HG03520 (cell line): ENCODE results near the gene MAPKAPK3.

ENCODE experiments used
- ATAC-seq: cut with Tn5 transposase; IDR thresholded peaks from one replicate; pipeline ENCODE4 v1.9.1; 2021; ENCODE audit warnings: mild to moderate bottlenecking, moderate library complexity; ENCODE audit not compliant: unreplicated experiment

The MAPKAPK3 gene

GRCh38 chr3:50617096-50617791, at the start of gene MAPKAPK3:
Gene MAPKAPK3 (plus strand): TSS chr3:50617151. CDS start chr3:50617566, 415 bp downstream.
- ATAC-seq: peak; percentile 7

- peak; percentile 72 for ATAC-seq
Observed at GRCh38 chr3:50567386-50568167, 49.4 kb upstream of the MAPKAPK3 start, which contains the start of gene C3orf18. Gene C3orf18 (minus strand): TSS chr3:50567747. CDS start chr3:50565699, 2,048 bp downstream.

- ATAC-seq: peak; percentile 59
Observed at GRCh38 chr3:50568947-50569749, 47.8 kb upstream of the MAPKAPK3 start, which contains the start of gene HEMK1. Gene HEMK1 (plus strand): TSS chr3:50569522. CDS start chr3:50571105, 1,583 bp downstream.

- ATAC-seq: no peak
Observed at GRCh38 chr3:50570508-50571279, 46.3 kb upstream of the MAPKAPK3 start.

GRCh38 chr3:50571486-50571885, 45.5 kb upstream of the MAPKAPK3 start:
- ATAC-seq: no peak

- ATAC-seq: no peak
Observed at GRCh38 chr3:50572158-50572557, 44.8 kb upstream of the MAPKAPK3 start.

- ATAC-seq: no peak
Observed at GRCh38 chr3:50572801-50573371, 44.1 kb upstream of the MAPKAPK3 start.

GRCh38 chr3:50573566-50574443, 43.1 kb upstream of the MAPKAPK3 start:
- ATAC-seq: no peak

- no peak for ATAC-seq
Observed at GRCh38 chr3:50574444-50574831, 42.5 kb upstream of the MAPKAPK3 start.

- no peak for ATAC-seq
Observed at GRCh38 chr3:50575372-50575771, 41.6 kb upstream of the MAPKAPK3 start.

- ATAC-seq: no peak
Observed at GRCh38 chr3:50577348-50577747, 39.6 kb upstream of the MAPKAPK3 start.

- ATAC-seq: no peak
Observed at GRCh38 chr3:50580683-50581458, 36.1 kb upstream of the MAPKAPK3 start.

- no peak for ATAC-seq
Observed at GRCh38 chr3:50581459-50581842, 35.5 kb upstream of the MAPKAPK3 start.

- no peak for ATAC-seq
Observed at GRCh38 chr3:50582083-50582482, 34.9 kb upstream of the MAPKAPK3 start.

GRCh38 chr3:50583897-50584296, 33.1 kb upstream of the MAPKAPK3 start:
- no peak for ATAC-seq

- no peak for ATAC-seq
Observed at GRCh38 chr3:50584391-50584790, 32.6 kb upstream of the MAPKAPK3 start.

- no peak for ATAC-seq
Observed at GRCh38 chr3:50585919-50586762, 30.8 kb upstream of the MAPKAPK3 start.

GRCh38 chr3:50586763-50587070, 30.2 kb upstream of the MAPKAPK3 start:
- ATAC-seq: no peak
